Chondrocyte (in vitro differentiated cells): ENCODE results near the gene HID1. TPM values are rescaled to one million over a fixed set of nuclear protein-coding genes. Genes with fewer than 3 reads are reported as not detected.
"Not testable (repeated sequence)": the region's sequence is repeated elsewhere in the genome, so short reads cannot be mapped to it uniquely, and the experiment has no call there.

Experiments
- DNase-seq: peaks from one replicate; pipeline ENCODE4 v3.0.0; 2021; ENCODE audit warnings: mixed read lengths, low spot score
- H3K27ac Mint-ChIP-seq: one replicate; pipeline ENCODE4 v1.8.0; 2021; ENCODE audit warnings: mild to moderate bottlenecking, moderate library complexity, mixed read lengths; ENCODE audit not compliant: unreplicated experiment
- H3K27me3 Mint-ChIP-seq: 2 replicates; pipeline ENCODE4 v1.8.0; 2021; ENCODE audit warnings: low read depth, mixed read lengths
- H3K36me3 Mint-ChIP-seq: 2 replicates; pipeline ENCODE4 v1.8.0; 2021; ENCODE audit warnings: low read depth, mixed read lengths
- H3K4me1 Mint-ChIP-seq: 2 replicates; pipeline ENCODE4 v1.8.0; 2021; ENCODE audit warnings: low read depth, mild to moderate bottlenecking, mixed read lengths
- H3K4me3 Mint-ChIP-seq: one replicate; pipeline ENCODE4 v1.8.0; 2021; ENCODE audit warnings: mild to moderate bottlenecking, moderate library complexity, mixed read lengths; ENCODE audit not compliant: unreplicated experiment
- H3K9me3 Mint-ChIP-seq: 2 replicates; pipeline ENCODE4 v1.8.0; 2021; ENCODE audit warnings: low read depth, mixed read lengths
- CTCF ChIP-seq: fragments of 200-600 bp; sonication (generic); IDR thresholded peaks from 2 replicates; pipeline ENCODE4 v1.5.0; 2021; ENCODE audit warnings: antibody characterized with exemption, mild to moderate bottlenecking, moderate library complexity
- total RNA-seq: library from RNA; stranded (reverse); gene quantifications from 3 replicates; pipeline ENCODE4 v1.2.1, GENCODE V29; 2021

HID1 gene
- total RNA-seq, 1 donor from 2014 or later = 4.7 TPM

GRCh38 chr17:75009139-75009724, 36.7 kb upstream of the HID1 start:
- Mint-ChIP-seq H3K27me3 (no peaks in the 10 kb centered on the region), H3K36me3 (peaks cover 7% of the 10 kb centered on the region), H3K4me3 (no peak overlapping the region), H3K9me3 (no peaks in the 10 kb centered on the region), H3K27ac (no peak overlapping the region), H3K4me1 (peaks cover 25% of the 10 kb centered on the region)
- TF ChIP-seq CTCF = no peak
- peak; percentile 29 for DNase-seq

- peaks cover 7% of the 10 kb centered on the region for H3K36me3 Mint-ChIP-seq
- H3K9me3 Mint-ChIP-seq = no peaks in the 10 kb centered on the region
- DNase-seq = peak; percentile 27
- H3K27ac Mint-ChIP-seq = no peak overlapping the region
- H3K4me1 Mint-ChIP-seq = peaks cover 18% of the 10 kb centered on the region
- no peak overlapping the region for H3K4me3 Mint-ChIP-seq
- no peak for TF ChIP-seq CTCF
- no peaks in the 10 kb centered on the region for H3K27me3 Mint-ChIP-seq
Observed at GRCh38 chr17:75008373-75008772, 35.8 kb upstream of the HID1 start.

GRCh38 chr17:75006653-75007052, 34.1 kb upstream of the HID1 start:
- peaks cover 13% of the 10 kb centered on the region for H3K36me3 Mint-ChIP-seq
- H3K27ac Mint-ChIP-seq = no peak overlapping the region
- H3K4me3 Mint-ChIP-seq = no peak overlapping the region
- no peak for TF ChIP-seq CTCF
- peaks cover 8% of the 10 kb centered on the region for H3K4me1 Mint-ChIP-seq
- H3K27me3 Mint-ChIP-seq = no peaks in the 10 kb centered on the region
- DNase-seq = peak; percentile 55
- no peaks in the 10 kb centered on the region for H3K9me3 Mint-ChIP-seq

GRCh38 chr17:75006084-75006483, 33.5 kb upstream of the HID1 start:
- peaks cover 13% of the 10 kb centered on the region for H3K36me3 Mint-ChIP-seq
- not testable (repeated sequence) for H3K27ac Mint-ChIP-seq

GRCh38 chr17:75005291-75005690, 32.7 kb upstream of the HID1 start:
- Mint-ChIP-seq H3K4me1 (no peaks in the 10 kb centered on the region), H3K36me3 (peaks cover 14% of the 10 kb centered on the region), H3K9me3 (no peaks in the 10 kb centered on the region), H3K27me3 (no peaks in the 10 kb centered on the region), H3K27ac (no peak overlapping the region), H3K4me3 (no peak overlapping the region)
- TF ChIP-seq CTCF = no peak
- DNase-seq = peak; percentile 54

More at GRCh38 chr17:75006084-75006483, 33.5 kb upstream of the HID1 start:
- H3K4me1 Mint-ChIP-seq, H3K4me3 Mint-ChIP-seq, H3K27me3 Mint-ChIP-seq, H3K9me3 Mint-ChIP-seq: not testable (repeated sequence)
- peak; percentile 7 for DNase-seq

- Mint-ChIP-seq H3K9me3 (no peaks in the 10 kb centered on the region), H3K27ac (no peak overlapping the region), H3K4me3 (no peak overlapping the region), H3K27me3 (no peaks in the 10 kb centered on the region), H3K36me3 (peaks cover 14% of the 10 kb centered on the region), H3K4me1 (no peaks in the 10 kb centered on the region)
- no peak for DNase-seq
- TF ChIP-seq CTCF = no peak
Observed at GRCh38 chr17:75004371-75004770, 31.8 kb upstream of the HID1 start.
